ENCODE results near the gene ADAT3.

ADAT3 gene

GRCh38 chr19:1962674-1963073 is 57.5 kb downstream of the ADAT3 start:
- DNase-seq, result no peak
